ENCODE data around the gene ATRN.
"Not testable (repeated sequence)": the region's sequence is repeated elsewhere in the genome, so short reads cannot be mapped to it uniquely, and the experiment has no call there.

Gene ATRN

GRCh38 chr20:3470627-3471396, at the start of gene ATRN:
Gene ATRN, plus strand, starts transcription at chr20:3471018. Its CDS starts 90 bp downstream, at chr20:3471108.
- DNase-seq = peak; percentile 92

- DNase-seq = no peak
Observed at GRCh38 chr20:3421985-3422384, 48.8 kb upstream of the ATRN start.

- no peak for DNase-seq
Observed at GRCh38 chr20:3423126-3423525, 47.7 kb upstream of the ATRN start.

GRCh38 chr20:3426766-3427165, 44.1 kb upstream of the ATRN start:
- not testable (repeated sequence) for DNase-seq

GRCh38 chr20:3430376-3431069, 40.3 kb upstream of the ATRN start:
- DNase-seq = no peak

GRCh38 chr20:3431109-3431508, 39.7 kb upstream of the ATRN start:
- DNase-seq = no peak

GRCh38 chr20:3432844-3433243, 38.0 kb upstream of the ATRN start:
- DNase-seq = no peak

GRCh38 chr20:3433744-3434143, 37.1 kb upstream of the ATRN start:
- no peak for DNase-seq

GRCh38 chr20:3434232-3434631, 36.6 kb upstream of the ATRN start:
- DNase-seq = no peak

- DNase-seq = no peak
Observed at GRCh38 chr20:3436864-3437574, 33.8 kb upstream of the ATRN start.

GRCh38 chr20:3446779-3447178, 24.0 kb upstream of the ATRN start:
- DNase-seq = no peak

- no peak for DNase-seq
Observed at GRCh38 chr20:3447321-3447720, 23.5 kb upstream of the ATRN start.

GRCh38 chr20:3449319-3449718, 21.5 kb upstream of the ATRN start:
- DNase-seq = no peak

GRCh38 chr20:3452136-3452535, 18.7 kb upstream of the ATRN start:
- no peak for DNase-seq

- DNase-seq = no peak
Observed at GRCh38 chr20:3452690-3453089, 18.1 kb upstream of the ATRN start.

- no peak for DNase-seq
Observed at GRCh38 chr20:3454831-3455230, 16.0 kb upstream of the ATRN start.

- no peak for DNase-seq
Observed at GRCh38 chr20:3456648-3457047, 14.2 kb upstream of the ATRN start.

GRCh38 chr20:3459881-3460307, 10.9 kb upstream of the ATRN start:
- no peak for DNase-seq

- no peak for DNase-seq
Observed at GRCh38 chr20:3461211-3461771, 9.5 kb upstream of the ATRN start.

- no peak for DNase-seq
Observed at GRCh38 chr20:3461911-3462677, 8.7 kb upstream of the ATRN start.

- DNase-seq = no peak
Observed at GRCh38 chr20:3464166-3464565, 6.7 kb upstream of the ATRN start.

- DNase-seq = no peak
Observed at GRCh38 chr20:3465301-3465700, 5.5 kb upstream of the ATRN start.

GRCh38 chr20:3470208-3470626, 601 bp upstream of the ATRN start:
- DNase-seq = no peak

Measured in activated CD4-positive, alpha-beta T cell treated with anti-CD3 and anti-CD28 coated beads, Interleukin-10, Interleukin-2, amounts not matched to agents 100 ng/mL and 50 ng/mL, durations not matched to agents 16 hours and 8 hours (primary cell).